HepG2 (cell line): ENCODE results near the gene CCDC80. TPM values are rescaled to one million over a fixed set of nuclear protein-coding genes. Genes with fewer than 3 reads are reported as not detected.

ENCODE experiments used
- SMARCE1 ChIP-seq: fragments of 450-650 bp; IDR thresholded peaks from 2 replicates; pipeline ENCODE4 v1.6.1; 2017; ENCODE audit warnings: borderline replicate concordance
- polyA plus RNA-seq, 8 experiments: library from polyadenylated mRNA; depleted of rRNA in 3 of 8; stranded (reverse) in 7 of 8; unstranded in 1 of 8; fragments of >200 nt; fragmentation: Illumina TruSeq in 4 of 8; extraction: Trizol in 4 of 8; gene quantifications; 2 replicates each; pipeline versions ENCODE4 v1.2.1 to v1.2.3, GENCODE V29; 2011 to 2016; ENCODE audit warnings: low read depth in 4 of 8, missing spikeins in 1 of 8, mixed read lengths in 1 of 8; ENCODE audit not compliant: insufficient read depth in 1 of 8
- total RNA-seq, 5 experiments: library from RNA; depleted of rRNA; stranded (reverse); fragments of >200 nt; fragmentation: Illumina TruSeq; extraction: Trizol; gene quantifications; 2 replicates each; pipeline ENCODE4 v1.2.3, GENCODE V29; 2016; ENCODE audit warnings: low read depth in 1 of 5
- TF ChIP-seq, protein P1 (sequence below): sonication (generic); formaldehyde crosslinking; IDR thresholded peaks from 2 replicates; pipeline ENCODE4 v1.5.0; 2020; ENCODE audit warnings: mild to moderate bottlenecking, missing genetic modification reagents, borderline replicate concordance
- TF ChIP-seq, protein P2 (sequence below): sonication (generic); formaldehyde crosslinking; IDR thresholded peaks from 2 replicates; pipeline ENCODE4 v1.8.0; 2023; ENCODE audit warnings: mild to moderate bottlenecking, missing genetic modification reagents
- TF ChIP-seq, protein P3 (sequence below), 2 experiments: IDR thresholded peaks; 2 replicates each; pipeline ENCODE4 v1.6.1; 2011 to 2012; ENCODE audit warnings: low read length in 2 of 2, borderline replicate concordance in 1 of 2, low read depth in 1 of 2, mild to moderate bottlenecking in 1 of 2, moderate library complexity in 1 of 2

CCDC80 gene
- total and polyA plus RNA-seq, 2 of the 13 experiments (the other 11 are each of a cell fraction or from before 2014, with no cell fraction given): not detected

DNA sequence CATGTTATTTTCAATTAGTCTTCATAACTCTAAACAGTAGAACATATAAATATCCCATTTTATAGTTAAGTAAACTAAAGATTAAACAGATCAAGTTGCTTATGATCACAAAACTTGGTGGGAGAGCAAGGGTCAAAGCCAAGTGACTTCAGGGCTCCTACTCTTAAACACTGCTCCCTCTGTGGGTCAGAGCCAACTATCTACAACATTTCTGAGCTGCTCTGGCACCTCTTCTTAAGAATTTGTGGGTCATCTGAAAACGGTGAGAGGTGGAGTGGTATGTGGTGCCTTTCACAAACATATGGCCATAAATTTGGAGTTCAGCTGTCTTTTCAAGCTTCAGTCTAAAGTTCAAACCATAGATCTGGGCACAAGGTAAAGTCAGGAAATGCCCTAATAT lies 90.1 kb downstream of the CCDC80 start (continued):
- TF ChIP-seq, protein P1, sequence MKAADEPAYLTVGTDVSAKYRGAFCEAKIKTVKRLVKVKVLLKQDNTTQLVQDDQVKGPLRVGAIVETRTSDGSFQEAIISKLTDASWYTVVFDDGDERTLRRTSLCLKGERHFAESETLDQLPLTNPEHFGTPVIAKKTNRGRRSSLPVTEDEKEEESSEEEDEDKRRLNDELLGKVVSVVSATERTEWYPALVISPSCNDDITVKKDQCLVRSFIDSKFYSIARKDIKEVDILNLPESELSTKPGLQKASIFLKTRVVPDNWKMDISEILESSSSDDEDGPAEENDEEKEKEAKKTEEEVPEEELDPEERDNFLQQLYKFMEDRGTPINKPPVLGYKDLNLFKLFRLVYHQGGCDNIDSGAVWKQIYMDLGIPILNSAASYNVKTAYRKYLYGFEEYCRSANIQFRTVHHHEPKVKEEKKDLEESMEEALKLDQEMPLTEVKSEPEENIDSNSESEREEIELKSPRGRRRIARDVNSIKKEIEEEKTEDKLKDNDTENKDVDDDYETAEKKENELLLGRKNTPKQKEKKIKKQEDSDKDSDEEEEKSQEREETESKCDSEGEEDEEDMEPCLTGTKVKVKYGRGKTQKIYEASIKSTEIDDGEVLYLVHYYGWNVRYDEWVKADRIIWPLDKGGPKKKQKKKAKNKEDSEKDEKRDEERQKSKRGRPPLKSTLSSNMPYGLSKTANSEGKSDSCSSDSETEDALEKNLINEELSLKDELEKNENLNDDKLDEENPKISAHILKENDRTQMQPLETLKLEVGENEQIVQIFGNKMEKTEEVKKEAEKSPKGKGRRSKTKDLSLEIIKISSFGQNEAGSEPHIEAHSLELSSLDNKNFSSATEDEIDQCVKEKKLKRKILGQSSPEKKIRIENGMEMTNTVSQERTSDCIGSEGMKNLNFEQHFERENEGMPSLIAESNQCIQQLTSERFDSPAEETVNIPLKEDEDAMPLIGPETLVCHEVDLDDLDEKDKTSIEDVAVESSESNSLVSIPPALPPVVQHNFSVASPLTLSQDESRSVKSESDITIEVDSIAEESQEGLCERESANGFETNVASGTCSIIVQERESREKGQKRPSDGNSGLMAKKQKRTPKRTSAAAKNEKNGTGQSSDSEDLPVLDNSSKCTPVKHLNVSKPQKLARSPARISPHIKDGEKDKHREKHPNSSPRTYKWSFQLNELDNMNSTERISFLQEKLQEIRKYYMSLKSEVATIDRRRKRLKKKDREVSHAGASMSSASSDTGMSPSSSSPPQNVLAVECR (CRISPR knock-in tag): no peak
- no peak for TF ChIP-seq SMARCE1
- TF ChIP-seq, protein P2, sequence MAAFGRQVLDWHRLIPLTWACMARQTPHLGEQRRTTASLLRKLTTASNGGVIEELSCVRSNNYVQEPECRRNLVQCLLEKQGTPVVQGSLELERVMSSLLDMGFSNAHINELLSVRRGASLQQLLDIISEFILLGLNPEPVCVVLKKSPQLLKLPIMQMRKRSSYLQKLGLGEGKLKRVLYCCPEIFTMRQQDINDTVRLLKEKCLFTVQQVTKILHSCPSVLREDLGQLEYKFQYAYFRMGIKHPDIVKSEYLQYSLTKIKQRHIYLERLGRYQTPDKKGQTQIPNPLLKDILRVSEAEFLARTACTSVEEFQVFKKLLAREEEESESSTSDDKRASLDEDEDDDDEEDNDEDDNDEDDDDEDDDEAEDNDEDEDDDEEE: no peak
- TF ChIP-seq, protein P3, sequence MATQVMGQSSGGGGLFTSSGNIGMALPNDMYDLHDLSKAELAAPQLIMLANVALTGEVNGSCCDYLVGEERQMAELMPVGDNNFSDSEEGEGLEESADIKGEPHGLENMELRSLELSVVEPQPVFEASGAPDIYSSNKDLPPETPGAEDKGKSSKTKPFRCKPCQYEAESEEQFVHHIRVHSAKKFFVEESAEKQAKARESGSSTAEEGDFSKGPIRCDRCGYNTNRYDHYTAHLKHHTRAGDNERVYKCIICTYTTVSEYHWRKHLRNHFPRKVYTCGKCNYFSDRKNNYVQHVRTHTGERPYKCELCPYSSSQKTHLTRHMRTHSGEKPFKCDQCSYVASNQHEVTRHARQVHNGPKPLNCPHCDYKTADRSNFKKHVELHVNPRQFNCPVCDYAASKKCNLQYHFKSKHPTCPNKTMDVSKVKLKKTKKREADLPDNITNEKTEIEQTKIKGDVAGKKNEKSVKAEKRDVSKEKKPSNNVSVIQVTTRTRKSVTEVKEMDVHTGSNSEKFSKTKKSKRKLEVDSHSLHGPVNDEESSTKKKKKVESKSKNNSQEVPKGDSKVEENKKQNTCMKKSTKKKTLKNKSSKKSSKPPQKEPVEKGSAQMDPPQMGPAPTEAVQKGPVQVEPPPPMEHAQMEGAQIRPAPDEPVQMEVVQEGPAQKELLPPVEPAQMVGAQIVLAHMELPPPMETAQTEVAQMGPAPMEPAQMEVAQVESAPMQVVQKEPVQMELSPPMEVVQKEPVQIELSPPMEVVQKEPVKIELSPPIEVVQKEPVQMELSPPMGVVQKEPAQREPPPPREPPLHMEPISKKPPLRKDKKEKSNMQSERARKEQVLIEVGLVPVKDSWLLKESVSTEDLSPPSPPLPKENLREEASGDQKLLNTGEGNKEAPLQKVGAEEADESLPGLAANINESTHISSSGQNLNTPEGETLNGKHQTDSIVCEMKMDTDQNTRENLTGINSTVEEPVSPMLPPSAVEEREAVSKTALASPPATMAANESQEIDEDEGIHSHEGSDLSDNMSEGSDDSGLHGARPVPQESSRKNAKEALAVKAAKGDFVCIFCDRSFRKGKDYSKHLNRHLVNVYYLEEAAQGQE (IDR thresholded peaks at IDR 0.05; ENCODE audit: borderline replicate concordance in 1 of 2, low read depth in 1 of 2, low read length in 2 of 2): no peak

Other genes with a start within 250 kb of the CCDC80 start
- gene BTLA, start 141.7 kb downstream of the CCDC80 start, total RNA-seq (2016; rRNA removed; fragmentation: Illumina TruSeq; extraction: Trizol): not detected in 2 replicates
- not detected in 2 replicates for gene BTLA, start 141.7 kb downstream of the CCDC80 start, polyA plus RNA-seq (2011; rRNA removed)
- 34.8 and 43.3 TPM in 2 replicates for gene ATG3, start 79.2 kb downstream of the CCDC80 start, total RNA-seq (2016; rRNA removed; fragmentation: Illumina TruSeq; extraction: Trizol)
- 15.0 and 19.6 TPM in 2 replicates for gene ATG3, start 79.2 kb downstream of the CCDC80 start, polyA plus RNA-seq (2011; rRNA removed)
- gene SLC35A5, start 79.1 kb downstream of the CCDC80 start, total RNA-seq (2016; rRNA removed; fragmentation: Illumina TruSeq; extraction: Trizol): 26.5 and 36.4 TPM in 2 replicates
- 13.2 and 15.5 TPM in 2 replicates for gene SLC35A5, start 79.1 kb downstream of the CCDC80 start, polyA plus RNA-seq (2011; rRNA removed)
- not detected in 2 replicates for gene CD200R1L, start 205.7 kb upstream of the CCDC80 start, total RNA-seq (2016; rRNA removed; fragmentation: Illumina TruSeq; extraction: Trizol)
- gene CD200R1L, start 205.7 kb upstream of the CCDC80 start, polyA plus RNA-seq (2011; rRNA removed): not detected in 2 replicates